NCI-H146 treated with DMSO at 0.1 percent for 48 hours (cell line): ENCODE measurements around the gene SAFB.
"Not testable (repeated sequence)": the region's sequence is repeated elsewhere in the genome, so short reads cannot be mapped to it uniquely, and the experiment has no call there.

Source experiments
- DNase-seq: peaks from one replicate; lab custom pipeline; 2025; ENCODE audit not compliant: unreplicated experiment; lab: John Stamatoyannopoulos, UW

SAFB gene

DNA sequence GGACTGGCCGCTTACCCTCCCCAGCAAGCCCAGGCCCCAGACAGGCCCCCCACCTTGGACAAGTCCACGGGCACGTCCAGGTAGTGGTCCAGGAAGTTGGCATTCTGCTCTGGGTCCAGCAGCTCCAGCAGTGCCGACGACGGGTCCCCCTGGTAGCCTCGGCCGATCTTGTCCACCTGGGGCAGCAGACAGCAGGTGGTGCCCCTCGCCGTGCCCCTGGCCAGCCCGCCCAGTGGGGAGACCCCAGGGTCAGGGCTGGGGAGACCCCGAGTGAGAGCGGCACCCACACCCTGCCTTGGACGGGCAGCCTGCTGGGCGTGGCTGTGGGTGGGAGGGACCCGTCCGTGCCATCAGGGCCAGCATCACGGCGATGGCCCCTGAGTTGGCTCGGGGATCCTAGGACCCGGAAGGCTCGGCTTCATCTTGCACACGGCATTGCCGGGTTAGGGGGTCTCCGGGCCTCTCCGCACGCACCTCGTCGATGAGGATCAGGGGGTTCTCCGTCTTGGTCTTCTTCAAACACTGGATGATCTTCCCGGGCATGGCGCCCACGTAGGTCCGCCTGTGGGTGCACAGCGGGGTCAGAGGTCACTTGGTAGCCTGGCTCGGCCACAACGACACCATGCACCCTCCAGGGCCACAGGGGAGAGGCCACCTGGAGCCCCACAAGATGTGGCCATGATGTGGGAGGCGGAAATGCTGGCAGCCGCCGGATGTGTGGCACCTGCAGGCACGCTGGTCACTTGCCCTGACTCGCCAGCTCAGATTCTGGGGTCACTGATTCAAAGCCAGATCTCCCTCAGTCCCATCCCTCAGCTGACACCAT, 73.5 kb downstream of the SAFB start:
- DNase-seq: no peak

DNA sequence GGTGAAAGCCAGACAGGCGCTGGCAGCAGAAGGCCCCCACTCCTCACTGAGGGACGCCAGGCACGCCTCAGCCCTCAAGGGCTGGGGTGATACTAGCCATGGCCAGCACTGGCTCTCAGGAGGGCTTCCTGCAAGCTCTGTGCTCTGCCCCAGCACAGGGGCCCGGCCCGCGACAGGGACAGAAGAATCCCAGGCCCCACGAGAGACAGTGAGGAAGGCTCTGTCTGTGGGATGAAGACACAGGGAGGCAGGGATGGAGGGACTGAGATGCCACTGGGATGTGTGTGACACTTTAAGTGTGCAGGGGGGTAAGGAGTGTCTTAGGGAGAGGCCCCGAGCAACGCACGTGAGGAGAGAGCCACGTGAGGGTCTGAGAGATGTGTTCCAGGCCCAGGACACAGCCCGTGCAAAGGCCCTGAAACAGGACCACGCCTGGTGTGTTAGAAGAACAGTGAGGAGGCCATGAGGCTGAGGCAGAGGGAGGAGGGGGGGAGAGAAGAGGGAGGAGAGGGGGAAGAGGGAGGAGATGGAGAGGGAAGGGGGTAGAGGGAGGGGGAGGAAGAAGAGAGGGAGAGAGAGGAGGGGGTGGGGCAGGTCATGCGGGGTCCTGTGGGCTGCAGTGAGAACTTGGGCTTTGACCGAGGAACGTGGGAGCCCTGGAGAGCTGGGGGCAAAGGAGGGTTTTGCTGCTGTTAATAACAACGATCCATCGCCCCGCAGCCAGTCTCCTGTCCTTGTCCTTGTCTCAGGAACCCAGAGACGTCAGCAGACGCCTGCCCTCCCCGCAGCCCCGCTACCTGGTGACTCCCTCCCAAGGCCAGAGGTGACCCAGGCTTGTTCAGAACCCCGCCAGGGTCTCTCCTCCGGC, 74.4 kb downstream of the SAFB start:
- DNase-seq: no peak

DNA sequence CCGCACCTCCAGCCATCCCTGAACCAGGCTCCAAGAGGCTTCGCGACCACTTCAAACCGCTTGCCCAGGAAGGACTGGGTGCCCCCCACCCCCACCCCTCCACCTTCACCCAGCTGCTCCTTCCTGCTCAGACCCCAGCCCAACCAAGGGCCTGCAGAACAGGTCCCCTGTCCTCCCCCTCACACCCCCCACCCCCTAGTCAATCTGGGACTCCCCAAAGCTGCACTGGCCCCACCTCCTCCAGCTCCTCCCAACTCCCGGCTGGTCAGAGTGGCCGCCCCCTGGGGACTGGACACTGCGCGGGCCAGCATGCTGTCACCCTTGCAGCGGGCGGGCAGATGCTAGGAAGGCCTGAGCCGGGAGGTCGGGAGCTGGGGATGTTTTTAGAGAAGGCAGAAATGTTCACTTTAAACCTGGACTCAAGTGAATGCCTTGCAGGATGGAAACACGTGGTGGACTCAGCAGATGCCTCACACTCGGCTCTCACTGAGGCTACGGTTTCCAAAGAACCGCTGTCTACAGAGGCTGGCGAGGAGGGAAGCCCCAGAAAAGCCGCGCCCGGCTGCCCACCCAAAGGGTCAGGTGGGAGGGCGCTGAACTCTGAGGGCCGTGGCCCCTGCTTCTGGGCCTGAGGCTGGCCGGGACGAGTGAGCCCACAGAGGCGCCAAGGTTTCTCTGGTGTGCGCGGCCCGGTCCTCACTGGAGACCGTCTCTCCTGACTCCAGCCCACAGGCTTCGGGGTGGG, 75.2 kb downstream of the SAFB start:
- no peak for DNase-seq

DNA sequence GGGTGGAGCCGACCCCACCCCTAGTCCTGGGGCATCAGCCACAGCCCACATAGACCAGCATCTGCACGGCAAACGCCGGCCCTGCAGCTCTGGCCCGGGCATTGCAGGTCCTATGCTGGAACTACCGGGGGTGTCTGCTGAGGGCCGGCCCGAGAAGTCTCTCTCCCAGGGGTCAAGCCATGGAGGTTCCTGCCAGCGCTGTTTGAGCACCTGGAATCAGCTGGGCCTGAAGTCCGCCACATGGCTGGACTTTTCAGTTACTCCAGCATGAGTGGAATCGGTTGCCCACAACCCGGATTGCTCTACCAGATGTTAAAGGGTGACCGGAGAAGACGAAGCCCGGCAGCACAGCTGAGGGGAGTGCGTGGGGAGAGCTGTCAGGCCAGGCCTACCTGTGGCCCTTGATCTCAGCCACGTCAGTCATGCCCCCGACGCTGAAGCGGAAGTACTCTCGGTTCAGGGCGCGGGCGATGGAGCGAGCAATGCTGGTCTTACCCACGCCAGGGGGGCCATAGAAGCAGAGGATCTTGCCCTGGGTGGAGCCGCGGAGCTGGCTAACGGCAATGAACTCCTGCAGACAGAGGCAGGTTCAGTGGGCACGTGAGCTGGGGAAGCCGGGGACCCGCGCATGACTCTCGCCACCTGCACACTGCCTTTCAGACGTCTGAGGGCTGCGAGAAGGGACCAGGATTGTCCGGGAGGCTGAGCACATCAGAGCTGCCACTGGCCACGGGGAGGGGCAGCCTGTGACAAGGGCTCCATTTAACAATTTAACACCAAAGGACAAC, 75.9 kb downstream of the SAFB start:
- no peak for DNase-seq

DNA sequence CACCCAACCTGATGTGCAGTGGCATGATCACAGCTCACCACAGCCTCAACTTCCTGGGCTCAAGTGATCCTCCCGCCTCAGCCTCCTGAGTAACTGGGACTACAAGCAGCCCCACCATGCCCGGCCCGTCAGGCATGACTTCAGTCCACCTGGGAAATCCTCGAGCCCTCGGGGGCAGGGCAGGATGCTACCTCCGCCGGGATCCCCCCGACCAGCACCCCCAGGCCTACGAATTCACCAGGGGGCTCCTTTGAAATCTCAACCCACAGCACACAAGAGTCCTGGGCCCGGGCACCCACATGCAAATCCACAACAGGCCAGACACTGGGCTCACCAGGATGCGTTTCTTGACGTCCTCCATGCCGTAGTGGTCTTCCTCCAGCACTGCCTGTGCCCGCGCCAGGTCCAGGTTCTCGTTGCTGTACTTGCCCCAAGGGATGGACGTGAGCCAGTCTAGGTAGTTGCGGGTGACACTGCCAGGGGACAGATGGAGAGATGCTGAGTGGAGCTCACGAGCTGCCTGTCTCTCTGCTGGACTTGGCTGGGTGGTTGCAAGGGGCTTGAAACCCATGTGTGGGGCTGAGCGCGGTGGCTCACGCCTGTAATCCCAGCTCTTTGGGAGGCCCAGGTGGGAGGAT, 77.7 kb downstream of the SAFB start:
- DNase-seq: no peak

DNA sequence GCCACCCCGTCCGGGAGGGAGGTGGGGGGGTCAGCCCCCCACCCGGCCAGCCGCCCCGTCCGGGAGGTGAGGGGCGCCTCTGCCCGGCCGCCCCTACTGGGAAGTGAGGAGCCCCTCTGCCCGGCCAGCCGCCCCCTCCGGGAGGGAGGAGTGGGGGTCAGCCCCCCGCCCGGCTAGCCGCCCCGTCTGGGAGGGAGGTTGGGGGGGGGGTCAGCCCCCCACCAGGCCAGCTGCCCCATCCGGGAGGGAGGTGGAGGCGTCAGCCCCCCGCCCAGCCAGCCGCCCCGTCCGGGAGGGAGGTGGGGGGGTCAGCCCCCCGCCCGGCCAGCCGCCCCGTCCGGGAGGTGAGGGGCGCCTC, 79.1 kb downstream of the SAFB start:
- not testable (repeated sequence) for DNase-seq

DNA sequence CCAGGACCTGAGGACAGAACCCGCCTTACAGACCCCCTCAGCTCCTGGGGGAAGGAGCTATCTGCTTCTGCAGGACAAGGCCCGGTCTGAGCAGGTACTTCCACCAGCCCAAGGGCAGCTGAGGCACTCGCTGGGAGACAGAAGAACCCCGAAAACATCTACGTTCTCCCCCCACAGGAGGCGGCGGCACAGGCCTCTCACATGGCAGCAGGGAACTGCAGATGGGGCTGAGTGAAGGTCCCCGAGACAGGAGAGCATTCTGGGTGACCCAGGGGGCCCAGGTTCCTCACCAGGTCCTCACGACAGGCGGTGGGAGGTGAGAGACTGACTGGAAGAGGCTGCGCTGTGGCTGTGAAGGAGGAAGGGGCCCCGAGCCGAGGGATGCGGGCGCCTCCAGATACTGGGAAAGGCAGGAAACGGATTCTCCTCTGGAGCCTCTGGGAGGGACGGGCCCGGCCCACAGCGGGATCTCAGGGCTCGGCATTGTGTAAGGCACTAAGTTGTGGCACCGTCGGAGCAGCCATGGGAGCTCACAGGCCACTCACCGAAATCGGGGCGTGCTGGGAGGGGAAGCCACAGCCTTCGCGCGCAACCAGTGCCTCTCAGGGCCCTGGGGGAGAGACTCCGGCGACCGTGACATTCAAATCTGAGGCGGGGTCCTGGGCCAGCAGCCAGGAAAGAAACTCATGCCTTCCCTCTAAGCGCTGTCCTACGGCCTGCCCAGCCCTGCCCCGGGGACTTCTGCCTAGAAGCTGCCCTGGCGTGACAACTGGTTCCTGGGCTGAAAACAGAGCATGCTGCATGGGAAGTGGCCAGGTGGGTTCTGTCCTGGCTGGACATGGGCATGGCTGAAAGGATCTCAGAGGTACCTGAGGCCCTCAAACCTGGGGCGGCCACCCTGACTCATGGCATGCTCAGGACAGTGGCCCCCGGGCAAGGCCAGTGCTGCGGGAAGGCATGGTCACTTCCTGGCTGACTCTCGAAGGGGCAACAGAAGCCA, 81.2 kb downstream of the SAFB start:
- no peak for DNase-seq

DNA sequence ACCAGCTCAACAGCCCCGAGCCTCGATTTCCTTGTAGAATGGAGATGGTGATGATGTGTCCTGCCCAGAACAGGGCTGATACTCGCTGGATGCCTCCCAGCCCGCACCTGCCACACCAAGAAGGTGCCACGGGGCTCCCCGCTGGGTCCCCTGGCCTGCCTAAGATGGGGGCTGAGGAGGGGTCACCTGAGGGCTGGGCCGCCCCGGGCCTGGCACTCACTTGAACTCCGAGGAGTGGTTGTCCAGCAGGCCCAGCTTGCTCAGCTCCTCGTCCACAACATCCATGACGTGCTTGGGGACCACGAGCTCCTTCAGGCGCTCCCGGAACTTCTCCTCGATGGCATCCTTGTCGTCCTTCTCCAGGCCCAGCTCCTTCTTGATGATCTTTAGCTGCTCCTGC, 82.7 kb downstream of the SAFB start:
- DNase-seq: no peak

DNA sequence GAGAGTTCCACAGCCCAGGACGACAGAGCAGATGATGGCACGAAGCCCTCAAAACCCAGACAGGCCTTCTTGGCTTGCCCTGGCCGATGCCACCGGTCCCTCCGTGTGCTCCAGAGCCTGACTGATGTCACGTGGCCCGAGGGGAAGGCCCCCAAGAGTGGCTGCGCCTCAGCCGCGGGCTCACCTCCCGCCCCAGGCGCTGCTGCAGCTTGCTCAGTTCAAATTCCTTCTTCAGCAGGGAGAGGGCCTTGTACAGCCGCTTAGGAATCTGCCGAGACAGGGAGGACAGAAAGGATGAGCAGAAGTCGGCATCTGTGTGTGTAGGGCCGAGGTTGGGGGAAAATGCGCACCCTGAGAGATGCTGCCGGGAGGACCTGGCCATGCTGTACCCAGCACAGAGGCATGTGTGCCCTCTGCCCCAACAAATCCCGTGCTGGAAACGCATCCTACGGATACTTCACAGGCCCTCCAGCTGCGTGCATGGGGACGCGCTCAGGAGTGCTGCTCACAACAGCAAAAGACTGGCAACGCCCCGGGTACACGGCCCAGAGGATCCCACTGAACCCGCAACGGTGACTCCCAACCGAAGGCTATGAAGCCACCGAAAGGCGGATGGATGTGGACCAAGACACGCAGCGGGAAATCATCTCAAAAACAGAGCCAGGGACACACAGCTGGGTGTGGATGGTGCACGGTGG, 84.1 kb downstream of the SAFB start:
- no peak for DNase-seq

DNA sequence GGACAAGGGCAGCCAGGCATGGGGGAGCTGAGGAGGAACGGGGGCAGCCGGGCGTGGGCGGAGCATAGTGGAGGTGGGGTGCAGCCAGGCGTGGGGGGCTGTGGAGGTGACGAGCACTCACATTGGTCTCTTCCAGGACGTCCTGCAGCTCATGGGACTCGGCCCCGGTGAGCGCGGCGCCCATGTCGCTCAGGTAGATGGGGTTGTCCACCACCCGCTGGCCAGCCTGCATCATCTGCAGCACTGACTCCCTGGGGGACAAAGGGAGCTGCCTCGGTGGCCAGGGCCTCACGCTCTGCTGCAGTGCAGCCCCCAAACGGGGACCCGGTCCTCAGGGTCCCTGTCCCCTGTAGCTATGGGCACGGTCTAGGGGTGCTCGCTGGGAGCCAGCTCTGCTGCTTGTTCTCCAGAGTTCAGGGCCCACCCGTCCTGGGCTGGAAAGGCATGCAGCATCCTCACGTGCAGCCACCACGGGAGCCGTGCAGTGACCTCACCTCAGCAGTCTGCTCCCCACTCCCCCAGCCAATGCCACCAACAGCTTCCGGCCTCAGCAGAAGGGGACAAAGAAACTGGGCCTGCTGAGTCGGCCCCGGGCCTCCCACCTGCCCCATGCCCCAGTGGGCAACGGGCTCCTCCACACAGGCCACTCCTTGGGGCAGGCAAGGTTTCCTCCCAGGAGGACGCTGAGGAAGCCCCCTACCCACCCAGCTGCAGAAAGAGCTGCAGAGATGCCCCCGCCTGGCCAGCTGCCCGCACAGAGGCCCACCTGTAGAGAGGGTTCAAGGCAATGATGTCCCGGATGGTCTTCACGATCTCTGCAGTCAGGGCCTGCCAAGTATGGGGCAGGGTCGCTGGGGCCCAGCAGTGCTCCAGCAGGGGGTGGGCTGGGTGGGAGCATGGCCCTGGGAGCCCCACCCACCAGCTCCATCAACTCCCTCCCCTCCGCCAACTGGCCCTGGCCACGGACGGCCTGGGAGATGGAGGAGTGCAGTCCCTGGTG, 85.0 kb downstream of the SAFB start:
- DNase-seq: no peak

DNA sequence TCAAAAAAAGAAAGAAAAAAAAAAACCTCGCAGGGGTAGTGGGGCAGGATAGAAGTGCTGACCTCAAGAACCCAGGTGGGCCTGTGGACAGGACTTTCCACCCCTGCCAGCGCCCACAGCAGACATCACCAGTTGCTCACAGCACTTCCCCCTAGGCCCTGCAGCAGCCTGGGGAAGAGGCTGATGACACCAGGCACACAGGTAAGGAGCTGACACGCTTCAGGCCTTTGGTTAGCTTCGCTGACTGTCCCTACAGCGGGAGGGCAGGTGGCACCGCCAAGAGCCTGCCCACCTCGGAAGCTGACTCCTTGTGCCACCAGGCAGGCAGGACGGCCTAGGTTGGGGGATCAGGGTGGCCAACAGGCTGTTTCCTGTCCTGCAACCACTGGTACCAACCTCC, 88.1 kb downstream of the SAFB start:
- no peak for DNase-seq

DNA sequence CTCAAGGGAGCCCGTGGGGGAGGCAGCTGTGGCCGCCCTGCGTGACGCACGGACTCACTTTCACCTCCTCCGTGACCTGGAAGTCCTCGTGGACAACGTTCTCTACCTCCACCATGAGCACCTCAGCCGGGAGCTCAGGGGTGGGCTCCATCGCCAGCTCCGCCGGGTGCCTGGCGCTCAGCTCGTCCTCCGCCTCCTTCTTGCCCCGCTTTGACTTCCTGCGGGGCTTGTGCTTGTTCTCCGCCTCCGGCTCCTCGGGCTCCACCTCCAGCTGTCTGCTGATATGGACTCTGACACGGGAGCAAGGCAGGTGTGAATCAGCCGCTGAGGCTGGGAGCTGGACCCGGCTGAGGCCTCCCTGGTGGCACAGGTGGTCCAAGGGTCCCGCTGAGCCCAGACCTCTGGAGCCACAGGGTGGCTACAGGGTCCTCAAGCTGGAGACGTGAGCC, 88.9 kb downstream of the SAFB start:
- no peak for DNase-seq

DNA sequence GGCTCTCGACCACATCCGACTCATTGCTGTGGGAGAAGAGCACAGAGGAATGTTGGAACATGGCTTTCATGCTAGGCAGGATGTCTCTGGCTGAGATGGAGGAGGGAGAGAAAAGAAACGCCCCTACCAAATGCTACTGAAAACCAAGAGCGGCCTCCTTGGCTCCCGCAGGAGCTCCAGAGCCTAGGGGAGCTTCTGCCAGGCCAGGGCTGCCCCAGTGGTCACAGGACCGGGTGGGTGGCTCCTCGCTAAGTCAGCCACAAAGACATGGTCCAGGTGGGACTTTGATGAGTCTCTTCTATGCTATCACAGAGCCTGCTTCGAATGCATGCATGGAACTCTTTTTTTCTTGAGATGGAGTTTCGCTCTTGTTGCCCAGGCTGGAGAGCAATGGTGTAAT, 90.3 kb downstream of the SAFB start:
- no peak for DNase-seq

DNA sequence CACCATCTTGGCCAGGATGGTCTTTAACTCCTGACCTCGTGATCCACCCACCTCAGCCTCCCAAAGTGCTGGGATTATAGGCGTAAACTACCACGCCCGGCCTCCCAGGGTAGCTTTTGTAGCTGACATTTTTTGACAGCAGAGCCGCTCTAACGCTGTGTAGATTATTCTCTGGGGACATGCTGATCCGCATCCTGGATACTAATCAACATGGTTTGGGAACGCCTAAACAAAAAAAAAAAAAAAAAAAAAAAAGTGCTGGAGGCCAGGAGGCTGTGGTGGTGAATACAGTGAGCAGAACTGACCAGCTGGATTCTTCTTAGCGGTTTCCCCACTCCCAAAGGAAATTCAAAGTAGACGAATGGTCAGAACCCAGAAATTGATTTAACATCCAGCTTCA, 91.9 kb downstream of the SAFB start:
- DNase-seq: no peak

DNA sequence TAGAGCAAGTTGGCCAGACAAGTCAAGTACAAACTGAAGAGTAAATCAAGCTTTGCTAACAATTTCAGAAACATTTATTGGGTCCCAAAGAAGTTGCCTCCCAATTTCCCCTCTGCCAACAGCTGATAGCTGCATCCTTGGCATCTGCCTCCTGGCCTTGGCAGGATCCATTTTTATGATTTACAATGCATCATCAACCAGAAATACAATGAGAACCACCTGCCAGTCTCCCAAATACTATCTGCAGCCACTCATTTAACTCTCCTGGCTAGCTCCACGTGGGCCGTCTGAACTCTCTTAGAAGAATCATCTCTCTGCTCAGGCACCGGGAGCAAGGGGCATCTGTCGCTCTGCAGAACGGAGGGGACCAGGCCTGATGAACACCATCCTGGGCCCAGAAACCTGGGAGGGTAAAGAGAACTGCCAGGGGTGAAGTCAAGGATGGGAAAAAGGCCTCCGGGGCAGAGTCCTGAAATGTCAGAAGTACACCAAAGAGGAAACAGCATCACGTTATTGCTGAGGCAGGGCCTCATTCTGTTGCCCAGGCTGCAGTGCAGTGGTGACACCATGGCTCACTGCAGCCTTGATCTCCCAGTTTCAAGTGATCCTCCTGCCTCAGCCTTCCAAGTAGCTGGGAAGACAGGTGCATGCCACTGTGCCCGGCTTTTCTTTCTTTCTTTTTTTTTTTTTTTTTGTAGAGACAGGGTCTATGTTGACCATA, 94.5 kb downstream of the SAFB start:
- DNase-seq: no peak
